ENCODE results near the gene IRF7. TPM values are rescaled to one million over a fixed set of nuclear protein-coding genes. Genes with fewer than 3 reads are reported as not detected.
"Not testable (repeated sequence)": the region's sequence is repeated elsewhere in the genome, so short reads cannot be mapped to it uniquely, and the experiment has no call there.

The IRF7 gene
- 4.7 and 5.1 TPM in 2 replicates for total RNA-seq (2014; rRNA removed; shearing (Covaris generic))

- peak; percentile 87 for DNase-seq (ENCODE audit: low read depth)
Observed at GRCh38 chr11:615504-616319, at the start of gene IRF7. IRF7 (minus strand) TSS chr11:615950; CDS start chr11:615364, 586 bp downstream.

- DNase-seq (ENCODE audit: low read depth): no peak
Observed at GRCh38 chr11:665062-665703, 49.4 kb upstream of the IRF7 start.

- DNase-seq (ENCODE audit: low read depth): peak; percentile 43
Observed at GRCh38 chr11:662689-663274, 47.0 kb upstream of the IRF7 start.

- no peak for DNase-seq (ENCODE audit: low read depth)
Observed at GRCh38 chr11:660681-661444, 45.1 kb upstream of the IRF7 start.

GRCh38 chr11:660281-660680, 44.5 kb upstream of the IRF7 start:
- no peak for DNase-seq (ENCODE audit: low read depth)

- DNase-seq (ENCODE audit: low read depth): no peak
Observed at GRCh38 chr11:659532-660085, 43.9 kb upstream of the IRF7 start.

GRCh38 chr11:657691-658126, 42.0 kb upstream of the IRF7 start:
- DNase-seq (ENCODE audit: low read depth): no peak

GRCh38 chr11:656866-657265, 41.1 kb upstream of the IRF7 start:
- no peak for DNase-seq (ENCODE audit: low read depth)

- DNase-seq (ENCODE audit: low read depth): no peak
Observed at GRCh38 chr11:656426-656825, 40.7 kb upstream of the IRF7 start.

GRCh38 chr11:655036-655726, 39.4 kb upstream of the IRF7 start:
- DNase-seq (ENCODE audit: low read depth): no peak

- not testable (repeated sequence) for DNase-seq (ENCODE audit: low read depth)
Observed at GRCh38 chr11:654444-654843, 38.7 kb upstream of the IRF7 start.

GRCh38 chr11:653837-654236, 38.1 kb upstream of the IRF7 start:
- no peak for DNase-seq (ENCODE audit: low read depth)

- DNase-seq (ENCODE audit: low read depth): not testable (repeated sequence)
Observed at GRCh38 chr11:653136-653535, 37.4 kb upstream of the IRF7 start.

GRCh38 chr11:650482-650881, 34.7 kb upstream of the IRF7 start:
- DNase-seq (ENCODE audit: low read depth): peak; percentile 6

GRCh38 chr11:647672-648158, 32.0 kb upstream of the IRF7 start:
- not testable (repeated sequence) for DNase-seq (ENCODE audit: low read depth)

GRCh38 chr11:646214-646613, 30.5 kb upstream of the IRF7 start:
- no peak for DNase-seq (ENCODE audit: low read depth)

- no peak for DNase-seq (ENCODE audit: low read depth)
Observed at GRCh38 chr11:645536-645935, 29.8 kb upstream of the IRF7 start.

GRCh38 chr11:643849-644738, 28.3 kb upstream of the IRF7 start:
- no peak for DNase-seq (ENCODE audit: low read depth)

- no peak for DNase-seq (ENCODE audit: low read depth)
Observed at GRCh38 chr11:643366-643765, 27.6 kb upstream of the IRF7 start.
